Measurements from ENCODE around the gene DIAPH1.

- TF ChIP-seq CTCF (IDR thresholded peaks at IDR 0.05; ENCODE audit: low read depth, low read length) = no peak
- no peak for TF ChIP-seq EZH2phosphoT487 (IDR thresholded peaks at IDR 0.05; ENCODE audit: low read depth)
Measured at GRCh38 chr5:141547921-141548320, 70.9 kb downstream of the DIAPH1 start.

All from OCI-LY3 (cell line).